ENCODE results near the gene MRPL28. TPM values are rescaled to one million over a fixed set of nuclear protein-coding genes. Genes with fewer than 3 reads are reported as not detected.
A peak's percentile ranks its signal among the peaks of the same experiment; 100 is the strongest.
"Not testable (repeated sequence)": the region's sequence is repeated elsewhere in the genome, so short reads cannot be mapped to it uniquely, and the experiment has no call there.

MRPL28 gene
- total and polyA plus RNA-seq, 4 donors, result 28.3 to 63.4 (median 50.1) TPM

- Histone ChIP-seq H3K4me3 (ENCODE audit: low read depth in 1 of 3, low read length in 3 of 3) (no peak overlapping the region), H3K36me3 (ENCODE audit: control insufficient read depth in 4 of 4, insufficient read depth in 3 of 4, low read depth in 1 of 4, low read length in 3 of 4) (no peaks in the 10 kb centered on the region), H3K9me3 (ENCODE audit: control insufficient read depth in 4 of 4, low read length in 3 of 4) (no peaks in the 10 kb centered on the region), H3K9ac (ENCODE audit: low read depth in 1 of 2, low read length in 2 of 2) (no peak overlapping the region), H3K27ac (ENCODE audit: low read depth in 1 of 2, low read length in 2 of 2) (no peak overlapping the region), H3K4me1 (ENCODE audit: control insufficient read depth in 4 of 4, insufficient read depth in 4 of 4, low read length in 3 of 4) (peaks cover 0 to 7% (median 1%) of the 10 kb centered on the region in 4 donors), H3K27me3 (ENCODE audit: control insufficient read depth in 4 of 4, insufficient read depth in 4 of 4, low read length in 3 of 4) (no peaks in the 10 kb centered on the region)
- WGBS, result 73% methylated on average over 7 of the region's 7 CpGs
- TF ChIP-seq RAD21 (IDR thresholded peaks at IDR 0.05) (peak; percentile 82 to 91), GABPA (IDR thresholded peaks at IDR 0.05 in 1 of 2, conservative IDR thresholded peaks at IDR 0.05 in 1 of 2) (no peak), FOXA2 (IDR thresholded peaks at IDR 0.05) (no peak), CTCF (IDR thresholded peaks at IDR 0.05; ENCODE audit: low read depth, low read length, missing input control) (peak; percentile 77), SP1 (IDR thresholded peaks at IDR 0.05) (no peak)
- DNase-seq (ENCODE audit: low spot score), result peak; percentile 80
These were observed 21.6 kb upstream of the MRPL28 start for GRCh38 chr16:391885-392335.

DNA sequence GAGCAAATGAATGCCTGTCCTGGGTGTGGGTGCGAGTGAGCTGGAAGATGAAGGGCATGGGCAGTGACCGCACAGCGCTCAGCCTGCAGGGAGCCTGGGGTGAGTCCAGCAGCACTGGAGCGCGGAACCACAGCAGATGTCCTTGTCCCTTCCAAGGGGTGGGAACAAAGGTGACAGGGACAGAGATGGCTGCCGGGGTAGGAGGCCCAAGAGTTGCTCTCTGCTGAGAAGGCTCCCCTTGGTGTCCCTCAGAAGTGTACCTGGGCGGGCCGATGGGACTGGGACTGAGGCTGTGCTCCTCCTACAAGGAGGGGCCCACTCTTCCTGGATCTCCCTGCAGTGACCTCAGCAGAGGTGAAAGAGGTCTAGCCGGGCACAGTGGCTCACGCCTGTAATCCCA lies 19.0 kb upstream of the MRPL28 start:
- no peak overlapping the region for H3K27ac ChIP-seq (ENCODE audit: low read depth in 1 of 2, low read length in 2 of 2)
- H3K27me3 ChIP-seq (ENCODE audit: control insufficient read depth in 4 of 4, insufficient read depth in 4 of 4, low read length in 3 of 4), result no peaks in the 10 kb centered on the region
- 90% methylated on average over 10 of the region's 10 CpGs for WGBS
- no peak overlapping the region for H3K9ac ChIP-seq (ENCODE audit: low read depth in 1 of 2, low read length in 2 of 2)
- H3K4me1 ChIP-seq (ENCODE audit: control insufficient read depth in 4 of 4, insufficient read depth in 4 of 4, low read length in 3 of 4), result no peaks in the 10 kb centered on the region
- no peaks in the 10 kb centered on the region for H3K36me3 ChIP-seq (ENCODE audit: control insufficient read depth in 4 of 4, insufficient read depth in 3 of 4, low read depth in 1 of 4, low read length in 3 of 4)
- H3K4me3 ChIP-seq (ENCODE audit: low read depth in 1 of 3, low read length in 3 of 3), result no peak overlapping the region
- no peaks in the 10 kb centered on the region for H3K9me3 ChIP-seq (ENCODE audit: control insufficient read depth in 4 of 4, low read length in 3 of 4)
- DNase-seq (ENCODE audit: low spot score), result no peak
- TF ChIP-seq, protein P1, sequence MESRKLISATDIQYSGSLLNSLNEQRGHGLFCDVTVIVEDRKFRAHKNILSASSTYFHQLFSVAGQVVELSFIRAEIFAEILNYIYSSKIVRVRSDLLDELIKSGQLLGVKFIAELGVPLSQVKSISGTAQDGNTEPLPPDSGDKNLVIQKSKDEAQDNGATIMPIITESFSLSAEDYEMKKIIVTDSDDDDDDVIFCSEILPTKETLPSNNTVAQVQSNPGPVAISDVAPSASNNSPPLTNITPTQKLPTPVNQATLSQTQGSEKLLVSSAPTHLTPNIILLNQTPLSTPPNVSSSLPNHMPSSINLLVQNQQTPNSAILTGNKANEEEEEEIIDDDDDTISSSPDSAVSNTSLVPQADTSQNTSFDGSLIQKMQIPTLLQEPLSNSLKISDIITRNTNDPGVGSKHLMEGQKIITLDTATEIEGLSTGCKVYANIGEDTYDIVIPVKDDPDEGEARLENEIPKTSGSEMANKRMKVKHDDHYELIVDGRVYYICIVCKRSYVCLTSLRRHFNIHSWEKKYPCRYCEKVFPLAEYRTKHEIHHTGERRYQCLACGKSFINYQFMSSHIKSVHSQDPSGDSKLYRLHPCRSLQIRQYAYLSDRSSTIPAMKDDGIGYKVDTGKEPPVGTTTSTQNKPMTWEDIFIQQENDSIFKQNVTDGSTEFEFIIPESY (IDR thresholded peaks at IDR 0.05), result no peak
- no peak for TF ChIP-seq TAF1 (conservative IDR thresholded peaks at IDR 0.05)
- TF ChIP-seq FOXA1 (IDR thresholded peaks at IDR 0.05), result no peak
- no peak for TF ChIP-seq SP1 (IDR thresholded peaks at IDR 0.05)
- no peak for TF ChIP-seq YY1 (IDR thresholded peaks at IDR 0.05)
- TF ChIP-seq, protein P2, sequence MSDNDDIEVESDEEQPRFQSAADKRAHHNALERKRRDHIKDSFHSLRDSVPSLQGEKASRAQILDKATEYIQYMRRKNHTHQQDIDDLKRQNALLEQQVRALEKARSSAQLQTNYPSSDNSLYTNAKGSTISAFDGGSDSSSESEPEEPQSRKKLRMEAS (IDR thresholded peaks at IDR 0.05), result no peak
- no peak for TF ChIP-seq GABPA (IDR thresholded peaks at IDR 0.05 in 1 of 2, conservative IDR thresholded peaks at IDR 0.05 in 1 of 2)

GRCh38 chr16:387761-388666 lies 17.7 kb upstream of the MRPL28 start:
- not testable (repeated sequence) for H3K4me1 ChIP-seq (ENCODE audit: control insufficient read depth in 4 of 4, insufficient read depth in 4 of 4, low read length in 3 of 4); H3K27me3 ChIP-seq (ENCODE audit: control insufficient read depth in 4 of 4, insufficient read depth in 4 of 4, low read length in 3 of 4); H3K9me3 ChIP-seq (ENCODE audit: control insufficient read depth in 4 of 4, low read length in 3 of 4); DNase-seq (ENCODE audit: low spot score); H3K27ac ChIP-seq (ENCODE audit: low read depth in 1 of 2, low read length in 2 of 2); H3K4me3 ChIP-seq (ENCODE audit: low read depth in 1 of 3, low read length in 3 of 3); H3K9ac ChIP-seq (ENCODE audit: low read depth in 1 of 2, low read length in 2 of 2); H3K36me3 ChIP-seq (ENCODE audit: control insufficient read depth in 4 of 4, insufficient read depth in 3 of 4, low read depth in 1 of 4, low read length in 3 of 4)
- WGBS, result 69% methylated on average over 20 of the region's 20 CpGs

Measured in liver (tissue), 9 donors.